IPS-15b (cell line): Measurements from ENCODE around the gene LNX1.

Experiments used
- H3K27me3 ChIP-seq: one replicate; pipeline ENCODE4 v1.6.1; 2013; ENCODE audit warnings: low read length; ENCODE audit not compliant: control insufficient read depth, insufficient read depth
- H3K36me3 ChIP-seq: one replicate; pipeline ENCODE4 v1.6.1; 2013; ENCODE audit warnings: low read length; ENCODE audit not compliant: control insufficient read depth, insufficient read depth
- H3K4me1 ChIP-seq: one replicate; pipeline ENCODE4 v1.6.1; 2013; ENCODE audit warnings: mild to moderate bottlenecking, low read length; ENCODE audit not compliant: control insufficient read depth, insufficient read depth
- H3K4me3 ChIP-seq: one replicate; pipeline ENCODE4 v1.5.1; 2013; ENCODE audit warnings: low read depth, low read length
- H3K9ac ChIP-seq: one replicate; pipeline ENCODE4 v1.6.1; 2013; ENCODE audit warnings: low read depth, mild to moderate bottlenecking, low read length
- H3K9me3 ChIP-seq: one replicate; pipeline ENCODE4 v1.6.1; 2013; ENCODE audit warnings: mild to moderate bottlenecking, low read length; ENCODE audit not compliant: control insufficient read depth, insufficient read depth

Gene LNX1

GRCh38 chr4:53591372-53591892, at the start of gene LNX1:
LNX1 (minus strand) TSS chr4:53591486; CDS start chr4:53574002, 17,484 bp downstream.
- H3K4me3 ChIP-seq, result peak within 1 kb of the TSS; percentile 66
- H3K9ac ChIP-seq, result peak within 1 kb of the TSS; percentile 29
- no peaks in the 10 kb centered on the region for H3K27me3 ChIP-seq
- H3K4me1 ChIP-seq, result peaks cover 9% of the 10 kb centered on the region
- H3K9me3 ChIP-seq, result no peaks in the 10 kb centered on the region
- H3K36me3 ChIP-seq, result no peaks in the 10 kb centered on the region

- H3K9me3 ChIP-seq, result no peaks in the 10 kb centered on the region
- H3K27me3 ChIP-seq, result no peaks in the 10 kb centered on the region
- no peaks in the 10 kb centered on the region for H3K4me1 ChIP-seq
- no peak overlapping the region for H3K4me3 ChIP-seq
- H3K36me3 ChIP-seq, result no peaks in the 10 kb centered on the region
- H3K9ac ChIP-seq, result no peak overlapping the region
These were observed 49.5 kb upstream of the LNX1 start for GRCh38 chr4:53640576-53641453.

- no peak overlapping the region for H3K9ac ChIP-seq
- no peaks in the 10 kb centered on the region for H3K4me1 ChIP-seq
- H3K27me3 ChIP-seq, result no peaks in the 10 kb centered on the region
- H3K9me3 ChIP-seq, result no peaks in the 10 kb centered on the region
- no peaks in the 10 kb centered on the region for H3K36me3 ChIP-seq
- H3K4me3 ChIP-seq, result no peak overlapping the region
These were observed 47.6 kb upstream of the LNX1 start for GRCh38 chr4:53638919-53639318.

GRCh38 chr4:53637348-53637747, 46.1 kb upstream of the LNX1 start:
- H3K36me3 ChIP-seq, result no peaks in the 10 kb centered on the region
- H3K4me1 ChIP-seq, result no peaks in the 10 kb centered on the region
- H3K9me3 ChIP-seq, result no peaks in the 10 kb centered on the region
- no peaks in the 10 kb centered on the region for H3K27me3 ChIP-seq
- no peak overlapping the region for H3K4me3 ChIP-seq
- H3K9ac ChIP-seq, result no peak overlapping the region

GRCh38 chr4:53635697-53636483, 44.6 kb upstream of the LNX1 start:
- Histone ChIP-seq H3K4me1 (no peaks in the 10 kb centered on the region), H3K4me3 (no peak overlapping the region), H3K36me3 (no peaks in the 10 kb centered on the region), H3K9me3 (no peaks in the 10 kb centered on the region), H3K27me3 (no peaks in the 10 kb centered on the region), H3K9ac (no peak overlapping the region)

- Histone ChIP-seq H3K36me3 (no peaks in the 10 kb centered on the region), H3K27me3 (no peaks in the 10 kb centered on the region), H3K9me3 (no peaks in the 10 kb centered on the region), H3K9ac (no peak overlapping the region), H3K4me1 (no peaks in the 10 kb centered on the region), H3K4me3 (no peak overlapping the region)
These were observed 42.3 kb upstream of the LNX1 start for GRCh38 chr4:53633608-53634007.

- Histone ChIP-seq H3K27me3 (no peaks in the 10 kb centered on the region), H3K9ac (no peak overlapping the region), H3K4me3 (no peak overlapping the region), H3K36me3 (no peaks in the 10 kb centered on the region), H3K4me1 (peaks cover 4% of the 10 kb centered on the region), H3K9me3 (no peaks in the 10 kb centered on the region)
These were observed 38.0 kb upstream of the LNX1 start for GRCh38 chr4:53629296-53629695.

GRCh38 chr4:53626491-53626890, 35.2 kb upstream of the LNX1 start:
- Histone ChIP-seq H3K36me3 (no peaks in the 10 kb centered on the region), H3K4me1 (peaks cover 4% of the 10 kb centered on the region), H3K27me3 (no peaks in the 10 kb centered on the region), H3K9ac (no peak overlapping the region), H3K4me3 (no peak overlapping the region), H3K9me3 (no peaks in the 10 kb centered on the region)

GRCh38 chr4:53625888-53626287, 34.6 kb upstream of the LNX1 start:
- Histone ChIP-seq H3K9me3 (no peaks in the 10 kb centered on the region), H3K9ac (no peak overlapping the region), H3K36me3 (no peaks in the 10 kb centered on the region), H3K27me3 (no peaks in the 10 kb centered on the region), H3K4me3 (no peak overlapping the region), H3K4me1 (peaks cover 4% of the 10 kb centered on the region)

- Histone ChIP-seq H3K4me3 (no peak overlapping the region), H3K4me1 (peaks cover 4% of the 10 kb centered on the region), H3K36me3 (no peaks in the 10 kb centered on the region), H3K27me3 (no peaks in the 10 kb centered on the region), H3K9me3 (no peaks in the 10 kb centered on the region), H3K9ac (no peak overlapping the region)
These were observed 31.5 kb upstream of the LNX1 start for GRCh38 chr4:53622739-53623151.

GRCh38 chr4:53620956-53621355, 29.7 kb upstream of the LNX1 start:
- Histone ChIP-seq H3K36me3 (no peaks in the 10 kb centered on the region), H3K27me3 (no peaks in the 10 kb centered on the region), H3K4me1 (no peaks in the 10 kb centered on the region), H3K4me3 (no peak overlapping the region), H3K9ac (no peak overlapping the region), H3K9me3 (no peaks in the 10 kb centered on the region)
